ENCODE measurements around the gene METTL17. TPM values are rescaled to one million over a fixed set of nuclear protein-coding genes. Genes with fewer than 3 reads are reported as not detected.
"Not testable (repeated sequence)": the region's sequence is repeated elsewhere in the genome, so short reads cannot be mapped to it uniquely, and the experiment has no call there.

The METTL17 gene
- total RNA-seq, 4 donors from 2014 or later: 39.8 to 57.4 (median 41.7) TPM

DNA sequence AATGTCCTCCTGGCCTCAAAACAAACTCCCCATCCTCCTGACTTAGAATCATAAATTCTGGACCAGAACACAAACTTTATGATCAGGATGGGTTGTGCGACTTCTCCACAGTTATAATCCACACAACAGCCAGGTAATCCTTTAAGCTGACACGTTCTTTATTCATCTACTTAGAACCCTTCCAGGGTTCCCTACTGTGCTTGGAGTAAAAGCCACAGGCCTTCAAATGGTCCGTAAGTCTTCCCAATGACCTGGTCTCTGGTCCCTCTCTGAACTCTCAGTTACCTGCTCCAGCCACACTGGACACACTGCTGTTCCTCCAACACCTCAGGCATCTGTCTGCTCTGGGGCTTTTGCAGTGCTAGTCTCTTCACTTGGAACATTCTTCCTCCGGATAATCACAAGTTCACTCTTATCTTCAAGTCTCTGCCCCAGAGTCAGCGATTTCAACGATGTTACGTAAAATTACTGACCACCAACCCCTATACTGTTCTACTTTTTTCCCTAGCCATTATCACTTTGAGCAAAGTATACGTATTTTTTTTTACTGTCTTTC, 50.7 kb downstream of the METTL17 start:
- Histone ChIP-seq H3K9me3 (no peaks in the 10 kb centered on the region), H3K4me3 (no peak overlapping the region), H3K4me1 (peaks cover 44 to 48% (median 45%) of the 10 kb centered on the region in 4 donors), H3K27me3 (no peaks in the 10 kb centered on the region), H3K36me3 (no peaks in the 10 kb centered on the region), H3K27ac (replicated peaks in 1 of 4) (peak overlapping the region in 1 of 4 donors; percentile 74)
- TF ChIP-seq POLR2A (IDR thresholded peaks at IDR 0.05; ENCODE audit: low read depth): no peak
- no peak for TF ChIP-seq POLR2AphosphoS5 (IDR thresholded peaks at IDR 0.05)
- TF ChIP-seq, protein P1, sequence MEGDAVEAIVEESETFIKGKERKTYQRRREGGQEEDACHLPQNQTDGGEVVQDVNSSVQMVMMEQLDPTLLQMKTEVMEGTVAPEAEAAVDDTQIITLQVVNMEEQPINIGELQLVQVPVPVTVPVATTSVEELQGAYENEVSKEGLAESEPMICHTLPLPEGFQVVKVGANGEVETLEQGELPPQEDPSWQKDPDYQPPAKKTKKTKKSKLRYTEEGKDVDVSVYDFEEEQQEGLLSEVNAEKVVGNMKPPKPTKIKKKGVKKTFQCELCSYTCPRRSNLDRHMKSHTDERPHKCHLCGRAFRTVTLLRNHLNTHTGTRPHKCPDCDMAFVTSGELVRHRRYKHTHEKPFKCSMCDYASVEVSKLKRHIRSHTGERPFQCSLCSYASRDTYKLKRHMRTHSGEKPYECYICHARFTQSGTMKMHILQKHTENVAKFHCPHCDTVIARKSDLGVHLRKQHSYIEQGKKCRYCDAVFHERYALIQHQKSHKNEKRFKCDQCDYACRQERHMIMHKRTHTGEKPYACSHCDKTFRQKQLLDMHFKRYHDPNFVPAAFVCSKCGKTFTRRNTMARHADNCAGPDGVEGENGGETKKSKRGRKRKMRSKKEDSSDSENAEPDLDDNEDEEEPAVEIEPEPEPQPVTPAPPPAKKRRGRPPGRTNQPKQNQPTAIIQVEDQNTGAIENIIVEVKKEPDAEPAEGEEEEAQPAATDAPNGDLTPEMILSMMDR (IDR thresholded peaks at IDR 0.05): no peak
- no peak for TF ChIP-seq EP300 (IDR thresholded peaks at IDR 0.05)
- WGBS: 79% methylated on average over 8 of the region's 8 CpGs
- intact Hi-C loops (cut with DNase I): loop anchor here (1.0 to 10.0 kb wide), 2 partner anchors 26 to 186 kb away; no protein-coding TSS in a partner anchor
- DNase-seq (ENCODE audit: extremely low spot score): no peak

DNA sequence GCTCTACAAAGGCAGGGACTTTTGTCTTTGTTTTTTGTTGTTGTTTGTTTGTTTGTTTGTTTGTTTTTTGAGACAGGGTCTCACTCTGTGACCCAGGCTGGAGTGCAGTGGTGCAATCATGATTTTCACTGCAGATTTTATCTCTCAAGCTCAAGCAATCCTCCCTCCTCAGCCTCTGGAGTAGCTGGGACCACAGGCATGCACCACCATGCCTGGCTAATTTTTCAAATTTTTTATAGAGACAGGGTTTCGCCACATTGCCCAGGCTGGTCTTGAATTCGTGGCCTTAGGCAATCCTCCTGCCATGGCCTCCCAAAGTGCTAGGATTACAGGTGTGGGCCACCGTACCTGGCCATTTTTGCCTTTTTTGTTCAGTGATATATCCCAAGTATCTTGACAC, 51.2 kb downstream of the METTL17 start:
- WGBS: 83% methylated on average over 3 of the region's 3 CpGs
- intact Hi-C loops (cut with DNase I): loop anchor here (1.0 to 10.0 kb wide), 2 partner anchors 27 to 186 kb away; no protein-coding TSS in a partner anchor
- not testable (repeated sequence) for H3K9me3 ChIP-seq; H3K36me3 ChIP-seq; H3K27me3 ChIP-seq; H3K4me3 ChIP-seq; DNase-seq (ENCODE audit: extremely low spot score); H3K27ac ChIP-seq (replicated peaks in 1 of 4)
- peaks cover 44 to 48% (median 45%) of the 10 kb centered on the region in 4 donors for H3K4me1 ChIP-seq

DNA sequence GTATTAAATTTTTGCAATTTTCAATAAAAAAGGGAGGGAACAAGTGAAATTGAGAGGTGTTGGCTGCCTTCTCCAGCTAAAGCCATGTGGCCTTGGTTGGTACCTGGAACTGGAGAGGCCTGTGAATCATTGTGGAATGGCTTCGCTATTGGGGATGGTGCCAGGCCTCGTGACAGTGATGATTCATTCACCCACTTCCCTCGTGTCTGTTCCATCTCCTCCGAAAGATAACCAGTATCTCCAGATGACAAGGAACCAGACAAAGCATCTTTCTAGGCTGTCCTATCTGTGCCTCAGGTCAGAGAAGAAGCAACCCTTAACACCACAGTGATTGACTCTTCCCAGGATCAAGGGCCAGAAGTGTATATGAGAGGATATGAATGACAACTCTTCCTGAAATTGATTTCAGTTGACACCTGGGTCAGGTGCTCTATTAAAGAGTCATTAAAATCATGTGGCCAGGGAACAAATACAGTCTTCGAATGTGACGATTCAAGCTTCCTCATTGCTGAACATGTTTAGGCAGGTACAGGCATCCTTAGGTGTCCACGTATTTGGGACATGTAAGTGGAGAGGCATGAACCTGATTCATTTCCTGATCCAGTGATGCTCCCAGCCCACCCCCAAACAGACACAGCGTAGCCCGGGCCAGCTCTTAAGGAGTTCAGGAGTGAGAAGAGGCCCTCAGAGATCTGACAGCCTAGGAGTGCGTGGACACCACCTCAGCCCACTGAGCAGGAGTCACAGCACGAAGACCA, 52.1 kb downstream of the METTL17 start, which contains the start of gene RNASE7:
RNASE7 (plus strand) TSS at position 687 of the 758 bp plus-strand sequence. CDS start 631 bp downstream, outside the sequence.
- intact Hi-C loops (cut with DNase I): loop anchor here (10.0 kb wide), 1 partner anchor 187 kb away; no protein-coding TSS in a partner anchor
- WGBS: 76% methylated on average over 11 of the region's 11 CpGs
- peaks cover 44 to 48% (median 45%) of the 10 kb centered on the region in 4 donors for H3K4me1 ChIP-seq
- H3K9me3 ChIP-seq: no peaks in the 10 kb centered on the region
- H3K4me3 ChIP-seq: no peak within 1 kb of the TSS
- no peak for DNase-seq (ENCODE audit: extremely low spot score)
- no peak within 1 kb of the TSS for H3K27ac ChIP-seq (replicated peaks in 1 of 4)
- H3K27me3 ChIP-seq: no peaks in the 10 kb centered on the region
- no peaks in the 10 kb centered on the region for H3K36me3 ChIP-seq
- no peak for TF ChIP-seq EP300 (IDR thresholded peaks at IDR 0.05)
- TF ChIP-seq, protein P1 (IDR thresholded peaks at IDR 0.05): no peak
- no peak for TF ChIP-seq POLR2AphosphoS5 (IDR thresholded peaks at IDR 0.05)
- no peak for TF ChIP-seq POLR2A (IDR thresholded peaks at IDR 0.05; ENCODE audit: low read depth)

DNA sequence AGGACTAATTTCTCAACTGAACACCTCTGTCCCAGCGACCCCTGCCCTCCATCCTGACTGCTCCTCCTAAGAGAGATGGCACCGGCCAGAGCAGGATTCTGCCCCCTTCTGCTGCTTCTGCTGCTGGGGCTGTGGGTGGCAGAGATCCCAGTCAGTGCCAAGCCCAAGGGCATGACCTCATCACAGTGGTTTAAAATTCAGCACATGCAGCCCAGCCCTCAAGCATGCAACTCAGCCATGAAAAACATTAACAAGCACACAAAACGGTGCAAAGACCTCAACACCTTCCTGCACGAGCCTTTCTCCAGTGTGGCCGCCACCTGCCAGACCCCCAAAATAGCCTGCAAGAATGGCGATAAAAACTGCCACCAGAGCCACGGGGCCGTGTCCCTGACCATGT, 53.1 kb downstream of the METTL17 start:
- Histone ChIP-seq H3K4me3 (no peak overlapping the region), H3K4me1 (peaks cover 46 to 53% (median 49%) of the 10 kb centered on the region in 4 donors), H3K27me3 (no peaks in the 10 kb centered on the region), H3K9me3 (no peaks in the 10 kb centered on the region), H3K27ac (replicated peaks in 1 of 4) (no peak overlapping the region), H3K36me3 (no peaks in the 10 kb centered on the region)
- TF ChIP-seq, protein P1 (IDR thresholded peaks at IDR 0.05): no peak
- TF ChIP-seq POLR2AphosphoS5 (IDR thresholded peaks at IDR 0.05): no peak
- TF ChIP-seq POLR2A (IDR thresholded peaks at IDR 0.05; ENCODE audit: low read depth): no peak
- no peak for TF ChIP-seq EP300 (IDR thresholded peaks at IDR 0.05)
- intact Hi-C loops (cut with DNase I): loop anchor here (10.0 kb wide), 1 partner anchor 188 kb away; no protein-coding TSS in a partner anchor
- WGBS: 55% methylated on average over 8 of the region's 8 CpGs
- DNase-seq (ENCODE audit: extremely low spot score): no peak

DNA sequence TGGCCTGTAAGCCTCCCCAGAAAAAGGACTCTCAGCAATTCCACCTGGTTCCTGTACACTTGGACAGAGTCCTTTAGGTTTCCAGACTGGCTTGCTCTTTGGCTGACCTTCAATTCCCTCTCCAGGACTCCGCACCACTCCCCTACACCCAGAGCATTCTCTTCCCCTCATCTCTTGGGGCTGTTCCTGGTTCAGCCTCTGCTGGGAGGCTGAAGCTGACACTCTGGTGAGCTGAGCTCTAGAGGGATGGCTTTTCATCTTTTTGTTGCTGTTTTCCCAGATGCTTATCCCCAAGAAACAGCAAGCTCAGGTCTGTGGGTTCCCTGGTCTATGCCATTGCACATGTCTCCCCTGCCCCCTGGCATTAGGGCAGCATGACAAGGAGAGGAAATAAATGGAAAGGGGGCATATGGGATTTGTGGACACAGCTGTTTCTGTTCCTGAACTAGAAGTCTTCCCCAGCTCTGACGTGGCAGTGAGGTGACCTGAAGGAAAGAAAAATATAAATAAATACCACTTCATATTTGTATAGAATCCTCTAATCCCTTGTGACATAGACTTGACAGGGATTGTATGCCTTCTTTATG, 53.7 kb downstream of the METTL17 start:
- WGBS: 44% methylated on average over 2 of the region's 2 CpGs
- Histone ChIP-seq H3K4me1 (peaks cover 40 to 53% (median 46%) of the 10 kb centered on the region in 4 donors), H3K27ac (replicated peaks in 1 of 4) (no peak overlapping the region), H3K9me3 (no peaks in the 10 kb centered on the region), H3K27me3 (no peaks in the 10 kb centered on the region), H3K36me3 (no peaks in the 10 kb centered on the region), H3K4me3 (no peak overlapping the region)
- TF ChIP-seq, protein P1 (IDR thresholded peaks at IDR 0.05): no peak
- TF ChIP-seq EP300 (IDR thresholded peaks at IDR 0.05) (no peak), POLR2AphosphoS5 (IDR thresholded peaks at IDR 0.05) (no peak), POLR2A (IDR thresholded peaks at IDR 0.05; ENCODE audit: low read depth) (no peak)
- DNase-seq (ENCODE audit: extremely low spot score): no peak
- intact Hi-C loops (cut with DNase I): loop anchor here (10.0 kb wide), 1 partner anchor 189 kb away; no protein-coding TSS in a partner anchor
